K562 (cell line): ENCODE measurements around the gene STK11. TPM values are rescaled to one million over a fixed set of nuclear protein-coding genes. Genes with fewer than 3 reads are reported as not detected.

ENCODE experiments used
- CSDE1 ChIP-seq, 2 experiments: fragments of 450-650 bp; IDR thresholded peaks; 2 replicates each; pipeline ENCODE4 v1.6.1; 2016; ENCODE audit warnings: mild to moderate bottlenecking in 1 of 2
- HINFP ChIP-seq: fragments of 450-650 bp; conservative IDR thresholded peaks from 2 replicates; pipeline ENCODE4 v1.6.1; 2016; ENCODE audit warnings: missing genetic modification characterization, low read depth, mild to moderate bottlenecking, control low read depth, missing compliant biosample characterization
- LARP7 ChIP-seq: fragments of 450-650 bp; IDR thresholded peaks from 2 replicates; pipeline ENCODE4 v1.6.1; 2016
- RFX7 ChIP-seq: fragments of 250-450 bp; sonication (Bioruptor Pico); IDR thresholded peaks from 2 replicates; pipeline ENCODE4 v1.5.1; 2021; ENCODE audit warnings: mild to moderate bottlenecking
- ZNF232 ChIP-seq: sonication (generic); formaldehyde crosslinking; IDR thresholded peaks from 2 replicates; pipeline ENCODE4 v1.8.0; 2022; ENCODE audit warnings: mild to moderate bottlenecking, missing genetic modification reagents
- polyA plus RNA-seq, 8 experiments: library from polyadenylated mRNA; depleted of rRNA in 4 of 8; stranded (reverse) in 5 of 8; unstranded in 3 of 8; fragments of >200 nt; fragmentation: Nextera tagmentation in 2 of 8; fragmentation: Illumina TruSeq in 1 of 8; extraction: Ambion mirVana in 2 of 8; extraction: Trizol in 1 of 8; gene quantifications; 2 replicates each; pipeline versions ENCODE4 v1.2.1 to v1.2.3, GENCODE V29; 2011 to 2014; ENCODE audit warnings: inconsistent platforms in 1 of 8, missing spikeins in 1 of 8
- total RNA-seq, 7 experiments: library from RNA; depleted of rRNA in 6 of 7; stranded (reverse); fragments of >200 nt in 6 of 7; fragmentation: Illumina TruSeq in 2 of 7; extraction: Trizol in 2 of 7; gene quantifications; 2 replicates each; pipeline versions ENCODE4 v1.2.1 to v1.2.3, GENCODE V29; 2011 to 2021; ENCODE audit warnings: low replicate concordance in 1 of 7
- TF ChIP-seq, protein P1 (sequence below): sonication (generic); formaldehyde crosslinking; IDR thresholded peaks from 2 replicates; pipeline ENCODE4 v1.8.0; 2022; ENCODE audit warnings: missing genetic modification reagents, mild to moderate bottlenecking, moderate library complexity, borderline replicate concordance

STK11 gene
- total and polyA plus RNA-seq, 9 of the 15 experiments (the other 6 are each of a cell fraction or from before 2014, with no cell fraction given): 0.15 to 96.5 (median 31.7) TPM

- TF ChIP-seq HINFP (tag): no peak
- TF ChIP-seq, protein P1, sequence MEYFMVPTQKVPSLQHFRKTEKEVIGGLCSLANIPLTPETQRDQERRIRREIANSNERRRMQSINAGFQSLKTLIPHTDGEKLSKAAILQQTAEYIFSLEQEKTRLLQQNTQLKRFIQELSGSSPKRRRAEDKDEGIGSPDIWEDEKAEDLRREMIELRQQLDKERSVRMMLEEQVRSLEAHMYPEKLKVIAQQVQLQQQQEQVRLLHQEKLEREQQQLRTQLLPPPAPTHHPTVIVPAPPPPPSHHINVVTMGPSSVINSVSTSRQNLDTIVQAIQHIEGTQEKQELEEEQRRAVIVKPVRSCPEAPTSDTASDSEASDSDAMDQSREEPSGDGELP: peak; percentile 88
- no peak for TF ChIP-seq ZNF232 (CRISPR knock-in tag)
- 0 out of 2 replicates have a peak, but pooled peaks have one; percentile 25 for TF ChIP-seq RFX7 (CRISPR knock-in tag)
- TF ChIP-seq CSDE1 (IDR thresholded peaks at IDR 0.05): no peak; a peak in 1 of 4 replicates
- TF ChIP-seq LARP7: no peak
Measured at GRCh38 chr19:1266129-1266915, 60.7 kb downstream of the STK11 start (continued).
